Measurements from ENCODE around the gene RABL6. TPM values are rescaled to one million over a fixed set of nuclear protein-coding genes. Genes with fewer than 3 reads are reported as not detected.

RABL6 gene
- total and polyA plus RNA-seq, 2 of the 4 experiments (the other 2 are of a cell fraction), result 37.1 to 47.5 TPM

DNA sequence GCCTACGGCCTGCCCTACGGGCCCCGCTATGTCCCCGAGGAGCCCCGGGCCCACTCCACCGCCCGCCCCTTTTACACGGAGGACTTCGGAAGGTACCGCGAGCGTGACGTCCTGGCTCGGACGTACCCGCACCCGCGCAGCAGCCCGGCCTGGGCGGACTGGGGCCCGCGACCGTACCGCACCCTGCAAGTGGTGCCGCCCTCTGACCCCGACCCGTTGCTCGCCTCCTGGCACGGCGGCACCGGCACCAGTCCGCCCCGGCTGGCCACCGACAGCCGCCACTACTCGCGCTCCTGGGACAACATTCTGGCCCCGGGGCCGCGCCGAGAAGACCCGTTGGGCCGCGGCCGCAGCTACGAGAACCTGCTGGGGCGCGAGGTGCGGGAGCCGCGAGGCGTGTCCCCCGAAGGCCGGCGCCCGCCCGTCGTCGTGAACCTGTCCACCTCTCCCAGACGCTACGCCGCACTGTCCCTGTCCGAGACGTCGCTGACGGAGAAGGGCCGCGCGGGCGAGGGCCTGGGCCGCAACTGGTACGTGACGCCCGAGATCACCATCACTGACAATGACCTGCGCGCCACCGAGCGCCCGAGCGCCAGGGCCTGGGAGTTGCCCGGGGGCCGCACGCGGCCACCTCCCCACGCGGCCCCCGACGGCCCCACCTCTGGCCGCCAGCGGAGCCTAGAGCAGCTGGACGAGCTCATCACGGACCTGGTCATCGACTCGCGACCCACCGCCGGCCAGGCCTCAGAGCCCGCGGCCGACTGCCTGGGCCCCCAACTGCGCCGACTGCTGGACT, 37.9 kb downstream of the RABL6 start (continued):
- TF ChIP-seq NFE2L2 (IDR thresholded peaks at IDR 0.05; ENCODE audit: low read depth, low read length) (no peak), MXI1 (IDR thresholded peaks at IDR 0.05; ENCODE audit: borderline replicate concordance, low read depth, low read length) (no peak), BHLHE40 (IDR thresholded peaks at IDR 0.05; ENCODE audit: low read depth, low read length) (no peak)

DNA sequence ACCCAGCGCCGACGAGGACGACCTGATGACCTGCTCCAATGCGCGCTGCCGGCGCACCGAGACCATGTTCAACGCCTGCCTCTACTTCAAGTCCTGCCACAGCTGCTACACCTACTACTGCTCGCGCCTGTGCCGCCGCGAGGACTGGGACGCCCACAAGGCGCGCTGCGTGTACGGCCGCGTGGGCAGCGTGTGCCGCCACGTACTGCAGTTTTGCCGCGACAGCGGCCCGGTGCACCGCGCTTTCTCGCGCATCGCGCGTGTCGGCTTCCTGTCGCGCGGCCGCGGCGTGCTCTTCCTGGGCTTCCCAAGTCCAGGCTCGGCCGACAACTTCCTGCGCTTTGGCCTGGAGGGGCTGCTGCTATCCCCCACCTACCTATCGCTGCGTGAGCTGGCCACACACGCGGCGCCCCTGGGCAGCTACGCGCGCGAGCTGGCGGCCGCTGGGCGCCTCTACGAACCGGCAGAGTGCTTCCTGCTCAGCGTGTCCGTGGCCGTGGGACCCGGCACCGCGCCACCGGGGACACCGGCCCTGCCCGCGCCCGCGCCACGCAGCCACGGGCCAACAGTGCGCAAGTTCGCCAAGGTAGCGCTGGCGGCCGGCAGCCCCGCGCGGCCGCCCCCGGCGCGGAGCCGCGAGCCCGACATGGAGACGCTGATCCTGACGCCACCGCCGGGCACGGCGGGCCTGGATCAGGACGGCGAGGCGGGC, 38.8 kb downstream of the RABL6 start:
- H3K79me1 ChIP-seq (ENCODE audit: low read depth in 1 of 2, low read length in 2 of 2), result peaks cover 9 to 25% of the 10 kb centered on the region in 2 experiments; a peak in 2 of 4 replicates
- DNase-seq, result no peak
- intact Hi-C loops (cut with micrococcal nuclease), result no loop called here
- ChIA-PET CTCF (interaction anchor here (0.9 kb wide), 1 partner anchor 183 kb away, joined by 3 read pairs; no protein-coding TSS in a partner anchor), POLR2A (ENCODE audit: unreplicated experiment) (no interaction called here)
- H2AK5ac ChIP-seq (ENCODE audit: low read depth, low read length), result 0 out of 2 replicates have a peak overlapping the region, but pooled peaks have one; percentile 14
- no peak overlapping the region for H2BK20ac ChIP-seq (ENCODE audit: low read depth, low read length)
- peaks cover 22% of the 10 kb centered on the region for H3K27me3 ChIP-seq (ENCODE audit: control insufficient read depth, insufficient read depth, low read length)
- H4K8ac ChIP-seq (ENCODE audit: low read depth in 2 of 2, low read length in 2 of 2), result no peak overlapping the region
- H3K4me3 ChIP-seq (ENCODE audit: insufficient read depth, low read depth, low read length), result peak overlapping the region; percentile 24
- H2BK5ac ChIP-seq (ENCODE audit: low read depth, low read length, poor library complexity, severe bottlenecking), result no peak overlapping the region
- no TSS peak for BruUV-seq (replicated peaks)
- no peak overlapping the region for H3K18ac ChIP-seq (ENCODE audit: low read depth, low read length)
- peaks cover 3% of the 10 kb centered on the region; the same call in 1 of the 2 replicates for H3K9me1 ChIP-seq (ENCODE audit: insufficient read depth, low read length)
- H3K4me1 ChIP-seq (ENCODE audit: control insufficient read depth, insufficient read depth, low read length), result peaks cover 11% of the 10 kb centered on the region
- peak overlapping the region; percentile 28 for H2AK9ac ChIP-seq (replicated peaks; ENCODE audit: low read depth, low read length, poor library complexity)
- no peak overlapping the region for H3K56ac ChIP-seq (ENCODE audit: extremely low read depth, insufficient read depth, low read length)
- peak overlapping the region; percentile 79 for H2AFZ ChIP-seq (replicated peaks; ENCODE audit: low read length, poor library complexity)
- no peak overlapping the region for H2BK120ac ChIP-seq (ENCODE audit: low read depth, low read length)
- peaks cover 29% of the 10 kb centered on the region for H4K20me1 ChIP-seq (ENCODE audit: insufficient read depth, low read length)
- peaks cover 6% of the 10 kb centered on the region; the same call in 1 of the 2 replicates for H3K9me3 ChIP-seq (ENCODE audit: control insufficient read depth, insufficient read depth, low read length)
- no peak for ATAC-seq (ENCODE audit: low read depth)
- no peak overlapping the region for H4K91ac ChIP-seq (ENCODE audit: insufficient read depth, low read depth, low read length)
- H3K4me2 ChIP-seq (ENCODE audit: low read depth, low read length), result no peak overlapping the region
- no peak overlapping the region for H2BK15ac ChIP-seq (ENCODE audit: low read depth, low read length)
- H3K23ac ChIP-seq (ENCODE audit: low read depth, low read length), result no peak overlapping the region
- 8% methylated on average over 77 of the region's 98 CpGs; no CpG with 5 or more reads in 1 of the 2 experiments for WGBS, 2 experiments (ENCODE audit: extremely low coverage in 2 of 2, insufficient read length in 1 of 2)
- H3K36me3 ChIP-seq (ENCODE audit: control insufficient read depth, insufficient read depth, low read length), result peaks cover 14% of the 10 kb centered on the region; the same call in 1 of the 2 replicates
- no peak overlapping the region for H3K27ac ChIP-seq (ENCODE audit: insufficient read depth, low read length)
- dilution Hi-C loops (cut with HindIII; ENCODE audit: low sequenced_read_pairs, unreplicated experiment), result no loop called here
- in situ Hi-C loops (cut with MboI; ENCODE audit: low sequenced_read_pairs), result no loop called here
- H4K5ac ChIP-seq (ENCODE audit: low read depth, low read length), result no peak overlapping the region
- H3K4ac ChIP-seq (ENCODE audit: low read depth, low read length), result no peak overlapping the region
- no peak overlapping the region for H3K9ac ChIP-seq (ENCODE audit: low read depth, low read length)
- H3K14ac ChIP-seq (replicated peaks; ENCODE audit: low read depth, low read length), result no peak overlapping the region
- TF ChIP-seq FOS (IDR thresholded peaks at IDR 0.05; ENCODE audit: low read depth, low read length) (no peak), RFX5 (IDR thresholded peaks at IDR 0.05; ENCODE audit: low read depth, low read length) (no peak), NFE2L2 (IDR thresholded peaks at IDR 0.05; ENCODE audit: low read depth, low read length) (no peak), MXI1 (IDR thresholded peaks at IDR 0.05; ENCODE audit: borderline replicate concordance, low read depth, low read length) (no peak), CHD1 (IDR thresholded peaks at IDR 0.05; ENCODE audit: low read depth, low read length) (no peak), MAFK (IDR thresholded peaks at IDR 0.05; ENCODE audit: low read depth, low read length) (no peak)
- TF ChIP-seq, protein P1, sequence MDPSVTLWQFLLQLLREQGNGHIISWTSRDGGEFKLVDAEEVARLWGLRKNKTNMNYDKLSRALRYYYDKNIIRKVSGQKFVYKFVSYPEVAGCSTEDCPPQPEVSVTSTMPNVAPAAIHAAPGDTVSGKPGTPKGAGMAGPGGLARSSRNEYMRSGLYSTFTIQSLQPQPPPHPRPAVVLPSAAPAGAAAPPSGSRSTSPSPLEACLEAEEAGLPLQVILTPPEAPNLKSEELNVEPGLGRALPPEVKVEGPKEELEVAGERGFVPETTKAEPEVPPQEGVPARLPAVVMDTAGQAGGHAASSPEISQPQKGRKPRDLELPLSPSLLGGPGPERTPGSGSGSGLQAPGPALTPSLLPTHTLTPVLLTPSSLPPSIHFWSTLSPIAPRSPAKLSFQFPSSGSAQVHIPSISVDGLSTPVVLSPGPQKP (IDR thresholded peaks at IDR 0.05; ENCODE audit: borderline replicate concordance, low read depth, low read length), result no peak
- TF ChIP-seq, protein P2, sequence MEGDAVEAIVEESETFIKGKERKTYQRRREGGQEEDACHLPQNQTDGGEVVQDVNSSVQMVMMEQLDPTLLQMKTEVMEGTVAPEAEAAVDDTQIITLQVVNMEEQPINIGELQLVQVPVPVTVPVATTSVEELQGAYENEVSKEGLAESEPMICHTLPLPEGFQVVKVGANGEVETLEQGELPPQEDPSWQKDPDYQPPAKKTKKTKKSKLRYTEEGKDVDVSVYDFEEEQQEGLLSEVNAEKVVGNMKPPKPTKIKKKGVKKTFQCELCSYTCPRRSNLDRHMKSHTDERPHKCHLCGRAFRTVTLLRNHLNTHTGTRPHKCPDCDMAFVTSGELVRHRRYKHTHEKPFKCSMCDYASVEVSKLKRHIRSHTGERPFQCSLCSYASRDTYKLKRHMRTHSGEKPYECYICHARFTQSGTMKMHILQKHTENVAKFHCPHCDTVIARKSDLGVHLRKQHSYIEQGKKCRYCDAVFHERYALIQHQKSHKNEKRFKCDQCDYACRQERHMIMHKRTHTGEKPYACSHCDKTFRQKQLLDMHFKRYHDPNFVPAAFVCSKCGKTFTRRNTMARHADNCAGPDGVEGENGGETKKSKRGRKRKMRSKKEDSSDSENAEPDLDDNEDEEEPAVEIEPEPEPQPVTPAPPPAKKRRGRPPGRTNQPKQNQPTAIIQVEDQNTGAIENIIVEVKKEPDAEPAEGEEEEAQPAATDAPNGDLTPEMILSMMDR (conservative IDR thresholded peaks at IDR 0.05; ENCODE audit: low read depth, low read length), result no peak
- TF ChIP-seq, protein P3, sequence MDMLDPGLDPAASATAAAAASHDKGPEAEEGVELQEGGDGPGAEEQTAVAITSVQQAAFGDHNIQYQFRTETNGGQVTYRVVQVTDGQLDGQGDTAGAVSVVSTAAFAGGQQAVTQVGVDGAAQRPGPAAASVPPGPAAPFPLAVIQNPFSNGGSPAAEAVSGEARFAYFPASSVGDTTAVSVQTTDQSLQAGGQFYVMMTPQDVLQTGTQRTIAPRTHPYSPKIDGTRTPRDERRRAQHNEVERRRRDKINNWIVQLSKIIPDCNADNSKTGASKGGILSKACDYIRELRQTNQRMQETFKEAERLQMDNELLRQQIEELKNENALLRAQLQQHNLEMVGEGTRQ (IDR thresholded peaks at IDR 0.05; ENCODE audit: low read depth, low read length), result no peak

All from IMR-90 (cell line).